MCF 10A (cell line): Measurements from ENCODE around the gene NOL4L. TPM values are rescaled to one million over a fixed set of nuclear protein-coding genes. Genes with fewer than 3 reads are reported as not detected.

Experiments used
- BruUV-seq: library from RNA; stranded (reverse); fragments of 400-500 nt; replicated peaks from 2 replicates; lab custom pipeline; 2021; lab: Mats Ljungman, UMichigan
- CTCF ChIA-PET: fragments of 300-600 bp; sonication (Branson Sonifier 250); formaldehyde crosslinking; extraction: SDS; loops from one replicate; lab custom pipeline; 2021; ENCODE audit warnings: antibody characterized with exemption, inconsistent platforms; lab: Yijun Ruan, JAX
- POLR2A ChIA-PET: fragments of 300-600, 350-650 bp; sonication (Branson Sonifier 250); formaldehyde crosslinking; extraction: SDS; loops from one replicate; lab custom pipeline; 2020; ENCODE audit warnings: antibody characterized with exemption, inconsistent platforms; lab: Yijun Ruan, JAX
- DNase-seq: peaks from one replicate; pipeline ENCODE4 v3.0.0-alpha.2; 2018; ENCODE audit not compliant: unreplicated experiment
- H3K27ac Mint-ChIP-seq: one replicate; pipeline ENCODE4 v1.8.0; 2022; ENCODE audit warnings: mild to moderate bottlenecking, low read depth, mixed read lengths; ENCODE audit not compliant: unreplicated experiment
- H3K27me3 Mint-ChIP-seq: one replicate; pipeline ENCODE4 v1.8.0; 2022; ENCODE audit warnings: mixed read lengths; ENCODE audit not compliant: insufficient read depth, unreplicated experiment
- H3K36me3 Mint-ChIP-seq: one replicate; pipeline ENCODE4 v1.8.0; 2022; ENCODE audit warnings: mild to moderate bottlenecking, moderate library complexity, mixed read lengths; ENCODE audit not compliant: insufficient read depth, unreplicated experiment
- H3K4me1 Mint-ChIP-seq: one replicate; pipeline ENCODE4 v1.8.0; 2022; ENCODE audit warnings: mixed read lengths; ENCODE audit not compliant: insufficient read depth, unreplicated experiment
- H3K4me3 Mint-ChIP-seq: one replicate; pipeline ENCODE4 v1.8.0; 2022; ENCODE audit warnings: mild to moderate bottlenecking, moderate library complexity, mixed read lengths; ENCODE audit not compliant: unreplicated experiment
- H3K9me3 Mint-ChIP-seq: one replicate; pipeline ENCODE4 v1.8.0; 2022; ENCODE audit warnings: mixed read lengths; ENCODE audit not compliant: unreplicated experiment
- intact Hi-C: fragments of 100-400 bp; cut with micrococcal nuclease; formaldehyde crosslinking; loops from 2 replicates; pipeline ENCODE4 v1.14.1; 2022
- total RNA-seq: library from RNA; stranded (reverse); gene quantifications from 2 replicates; pipeline ENCODE4 v1.2.3, GENCODE V29; 2022
- TF ChIP-seq, protein P1 (sequence below): fragments of 200-600 bp; IDR thresholded peaks from one replicate; pipeline ENCODE4 v1.8.0; 2022; ENCODE audit warnings: antibody characterized with exemption, mild to moderate bottlenecking; ENCODE audit not compliant: unreplicated experiment

NOL4L gene
- total RNA-seq, 1 experiment from 2014 or later = 3.3 TPM

DNA sequence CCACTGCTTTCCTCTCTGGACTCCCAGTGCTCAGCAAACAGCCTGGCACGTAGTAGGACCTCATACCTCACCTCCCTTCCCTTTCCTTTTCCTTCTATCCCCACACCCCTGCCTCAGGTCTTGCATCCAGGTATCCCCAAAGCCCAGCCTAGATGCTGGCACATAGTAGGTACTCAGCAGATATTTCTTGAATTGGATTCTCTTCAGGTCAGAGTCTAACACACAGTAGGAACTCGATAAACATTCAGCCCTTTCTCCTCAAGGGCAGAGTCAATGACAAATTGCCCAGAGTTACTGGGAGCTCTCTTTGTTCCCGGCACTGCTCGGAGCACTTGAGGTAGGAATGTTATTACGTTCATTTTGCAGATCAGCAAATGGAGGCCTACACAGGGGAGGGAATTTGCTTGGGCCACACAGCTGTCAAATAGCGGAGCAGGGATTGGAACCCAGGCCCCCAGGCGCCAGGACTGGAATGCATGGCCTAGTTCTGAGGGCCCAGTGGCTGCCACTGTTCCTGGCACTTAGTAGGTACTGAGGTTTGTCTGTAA lies 25.9 kb downstream of the NOL4L start:
- ChIA-PET POLR2A (no interaction called here), CTCF (interaction anchor here (0.7 to 0.9 kb wide), 2 partner anchors 34 to 38 kb away, joined by 3 to 5 read pairs; no protein-coding TSS in a partner anchor)
- H3K36me3 Mint-ChIP-seq = no peaks in the 10 kb centered on the region
- no peaks in the 10 kb centered on the region for H3K4me1 Mint-ChIP-seq
- BruUV-seq = no TSS peak
- intact Hi-C loops = no loop called here
- TF ChIP-seq, protein P1, sequence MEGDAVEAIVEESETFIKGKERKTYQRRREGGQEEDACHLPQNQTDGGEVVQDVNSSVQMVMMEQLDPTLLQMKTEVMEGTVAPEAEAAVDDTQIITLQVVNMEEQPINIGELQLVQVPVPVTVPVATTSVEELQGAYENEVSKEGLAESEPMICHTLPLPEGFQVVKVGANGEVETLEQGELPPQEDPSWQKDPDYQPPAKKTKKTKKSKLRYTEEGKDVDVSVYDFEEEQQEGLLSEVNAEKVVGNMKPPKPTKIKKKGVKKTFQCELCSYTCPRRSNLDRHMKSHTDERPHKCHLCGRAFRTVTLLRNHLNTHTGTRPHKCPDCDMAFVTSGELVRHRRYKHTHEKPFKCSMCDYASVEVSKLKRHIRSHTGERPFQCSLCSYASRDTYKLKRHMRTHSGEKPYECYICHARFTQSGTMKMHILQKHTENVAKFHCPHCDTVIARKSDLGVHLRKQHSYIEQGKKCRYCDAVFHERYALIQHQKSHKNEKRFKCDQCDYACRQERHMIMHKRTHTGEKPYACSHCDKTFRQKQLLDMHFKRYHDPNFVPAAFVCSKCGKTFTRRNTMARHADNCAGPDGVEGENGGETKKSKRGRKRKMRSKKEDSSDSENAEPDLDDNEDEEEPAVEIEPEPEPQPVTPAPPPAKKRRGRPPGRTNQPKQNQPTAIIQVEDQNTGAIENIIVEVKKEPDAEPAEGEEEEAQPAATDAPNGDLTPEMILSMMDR = no peak
- H3K9me3 Mint-ChIP-seq = no peaks in the 10 kb centered on the region
- no peak overlapping the region for H3K27ac Mint-ChIP-seq
- DNase-seq = no peak
- H3K27me3 Mint-ChIP-seq = no peaks in the 10 kb centered on the region
- no peak overlapping the region for H3K4me3 Mint-ChIP-seq

DNA sequence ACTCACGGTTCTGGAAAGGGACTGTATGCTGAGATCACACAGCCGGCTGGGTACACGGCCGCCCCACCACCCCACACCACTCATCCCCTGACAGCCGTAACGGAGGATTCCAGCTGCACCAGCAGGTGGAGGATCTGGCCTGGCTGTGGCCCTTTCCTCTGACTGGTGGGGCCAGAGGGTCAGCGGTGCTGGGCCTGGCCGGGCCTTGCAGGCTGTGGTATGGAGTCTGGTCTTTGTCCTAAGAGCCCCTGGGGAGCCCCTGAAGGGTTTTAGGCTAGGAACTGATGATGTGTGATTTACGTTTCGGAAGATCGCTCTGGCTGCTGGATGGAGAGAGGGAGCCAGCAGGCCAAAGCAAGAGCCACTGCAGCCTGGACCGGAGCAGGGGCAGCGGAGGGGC lies 26.6 kb downstream of the NOL4L start:
- no peak overlapping the region for H3K4me3 Mint-ChIP-seq
- DNase-seq = no peak
- no peak overlapping the region for H3K27ac Mint-ChIP-seq
- no TSS peak for BruUV-seq
- TF ChIP-seq, protein P1 = no peak
- no peaks in the 10 kb centered on the region for H3K4me1 Mint-ChIP-seq
- no peaks in the 10 kb centered on the region for H3K36me3 Mint-ChIP-seq
- no peaks in the 10 kb centered on the region for H3K27me3 Mint-ChIP-seq
- no peaks in the 10 kb centered on the region for H3K9me3 Mint-ChIP-seq
- ChIA-PET POLR2A (interaction anchor here (1.0 kb wide), 1 partner anchor 28 kb away, joined by 3 read pairs; no protein-coding TSS in a partner anchor), CTCF (interaction anchor here (0.6 to 0.9 kb wide), 3 partner anchors 20 to 94 kb away, joined by 3 to 5 read pairs (median 3); no protein-coding TSS in a partner anchor)
- intact Hi-C loops = no loop called here

GRCh38 chr20:32557319-32557718 lies 27.8 kb downstream of the NOL4L start:
- no peak overlapping the region for H3K4me3 Mint-ChIP-seq
- no TSS peak for BruUV-seq
- CTCF ChIA-PET = interaction anchor here (0.6 to 1.0 kb wide), 6 partner anchors 8 to 525 kb away, joined by 3 to 5 read pairs (median 3); no protein-coding TSS in a partner anchor
- TF ChIP-seq, protein P1 = no peak
- intact Hi-C loops = no loop called here
- H3K27ac Mint-ChIP-seq = no peak overlapping the region
- H3K9me3 Mint-ChIP-seq = no peaks in the 10 kb centered on the region
- no peak for DNase-seq
- no peaks in the 10 kb centered on the region for H3K36me3 Mint-ChIP-seq
- POLR2A ChIA-PET = interaction anchor here (1.0 kb wide), 1 partner anchor 29 kb away, joined by 3 read pairs; no protein-coding TSS in a partner anchor
- no peaks in the 10 kb centered on the region for H3K4me1 Mint-ChIP-seq
- no peaks in the 10 kb centered on the region for H3K27me3 Mint-ChIP-seq

DNA sequence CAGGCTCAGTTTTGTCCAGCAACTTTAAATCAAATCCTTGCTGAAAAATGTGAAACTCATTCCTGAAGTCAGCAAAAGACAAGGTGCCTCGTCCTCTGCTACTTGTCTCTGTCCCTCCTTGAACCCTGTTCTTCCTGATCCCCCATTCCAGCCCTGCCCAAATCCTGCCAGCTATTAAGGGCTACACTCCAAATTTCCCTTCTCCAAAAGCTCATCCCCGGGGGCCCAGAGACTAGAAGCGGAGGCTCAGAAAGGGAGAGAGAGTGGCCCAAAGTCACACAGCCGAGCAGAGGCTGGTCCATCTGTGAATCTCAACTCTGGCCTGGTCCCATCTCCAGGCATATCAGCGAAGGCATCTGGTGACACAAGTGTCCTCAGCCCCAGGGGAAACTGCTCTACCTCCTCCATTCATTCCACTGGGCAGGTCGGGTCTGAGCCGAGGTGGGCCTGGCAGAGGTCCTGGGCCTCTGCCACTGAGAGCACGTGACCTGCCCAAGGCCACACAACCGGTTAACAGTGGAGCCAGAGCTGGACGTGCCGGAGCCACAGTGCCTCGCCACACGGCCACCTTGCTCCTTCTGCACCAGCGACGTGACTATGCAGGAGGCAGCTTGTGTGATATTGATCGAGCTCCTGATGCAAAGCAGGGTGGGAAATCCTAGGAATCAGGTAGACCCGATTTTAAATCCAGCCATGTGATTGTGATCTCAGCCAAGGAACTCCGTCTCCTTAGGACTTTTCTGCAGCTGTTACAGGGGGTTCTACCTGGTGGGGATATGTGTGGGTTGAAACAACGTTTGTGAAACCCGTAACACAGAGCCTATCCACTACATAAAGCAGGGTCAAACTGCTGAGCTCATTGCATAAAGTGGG lies 28.6 kb downstream of the NOL4L start:
- Mint-ChIP-seq H3K36me3 (no peaks in the 10 kb centered on the region), H3K27me3 (no peaks in the 10 kb centered on the region), H3K4me1 (no peaks in the 10 kb centered on the region), H3K27ac (no peak overlapping the region), H3K4me3 (no peak overlapping the region), H3K9me3 (no peaks in the 10 kb centered on the region)
- CTCF ChIA-PET = interaction anchor here (0.8 to 1.0 kb wide), 3 partner anchors 9 to 524 kb away, joined by 3 to 5 read pairs (median 4); no protein-coding TSS in a partner anchor
- POLR2A ChIA-PET = interaction anchor here (0.7 to 1.1 kb wide), 2 partner anchors 10 to 32 kb away, joined by 3 read pairs; no protein-coding TSS in a partner anchor
- TF ChIP-seq, protein P1 = no peak
- no peak for DNase-seq
- no TSS peak for BruUV-seq
- intact Hi-C loops = no loop called here
